ENCODE data around the gene PRPF18. TPM values are rescaled to one million over a fixed set of nuclear protein-coding genes. Genes with fewer than 3 reads are reported as not detected.

Gene PRPF18
- total RNA-seq, 1 donor from 2014 or later = 23.7 TPM

- Histone ChIP-seq H3K27ac (no peak overlapping the region), H3K36me3 (peaks cover 22% of the 10 kb centered on the region), H3K4me3 (no peak overlapping the region), H3K4me1 (no peaks in the 10 kb centered on the region), H3K27me3 (no peaks in the 10 kb centered on the region), H3K9me3 (no peaks in the 10 kb centered on the region)
- no peak for TF ChIP-seq CTCF (IDR thresholded peaks at IDR 0.05)
- intact Hi-C loops (cut with DNase I) = no loop called here
- no peak for DNase-seq
- peak; percentile 29 for ATAC-seq
Measured at GRCh38 chr10:13671904-13672303, 85.1 kb downstream of the PRPF18 start.

- Histone ChIP-seq H3K27ac (no peak overlapping the region), H3K27me3 (no peaks in the 10 kb centered on the region), H3K36me3 (peaks cover 17% of the 10 kb centered on the region), H3K4me1 (no peaks in the 10 kb centered on the region), H3K4me3 (no peak overlapping the region), H3K9me3 (no peaks in the 10 kb centered on the region)
- no peak for DNase-seq
- intact Hi-C loops (cut with DNase I) = no loop called here
- TF ChIP-seq CTCF (IDR thresholded peaks at IDR 0.05) = no peak
- no peak for ATAC-seq
Measured at GRCh38 chr10:13672548-13672947, 85.8 kb downstream of the PRPF18 start.

- ATAC-seq (no peak), DNase-seq (no peak)
- Histone ChIP-seq H3K4me3 (no peak overlapping the region), H3K9me3 (no peaks in the 10 kb centered on the region), H3K4me1 (no peaks in the 10 kb centered on the region), H3K36me3 (peaks cover 17% of the 10 kb centered on the region), H3K27me3 (no peaks in the 10 kb centered on the region), H3K27ac (no peak overlapping the region)
- TF ChIP-seq CTCF (IDR thresholded peaks at IDR 0.05) = no peak
- intact Hi-C loops (cut with DNase I) = no loop called here
Measured at GRCh38 chr10:13673156-13673555, 86.4 kb downstream of the PRPF18 start.

GRCh38 chr10:13674645-13675588, 88.2 kb downstream of the PRPF18 start:
- no peaks in the 10 kb centered on the region for H3K27me3 ChIP-seq
- no peaks in the 10 kb centered on the region for H3K4me1 ChIP-seq
- DNase-seq = no peak
- no peak overlapping the region for H3K27ac ChIP-seq
- H3K36me3 ChIP-seq = peaks cover 8% of the 10 kb centered on the region
- H3K4me3 ChIP-seq = no peak overlapping the region
- no peak for ATAC-seq
- no peak for TF ChIP-seq CTCF (IDR thresholded peaks at IDR 0.05)
- no peaks in the 10 kb centered on the region for H3K9me3 ChIP-seq
- intact Hi-C loops (cut with DNase I) = no loop called here

- no peak for ATAC-seq
- Histone ChIP-seq H3K36me3 (no peaks in the 10 kb centered on the region), H3K4me1 (no peaks in the 10 kb centered on the region), H3K27me3 (no peaks in the 10 kb centered on the region), H3K27ac (no peak overlapping the region), H3K9me3 (no peaks in the 10 kb centered on the region), H3K4me3 (no peak overlapping the region)
- intact Hi-C loops (cut with DNase I) = no loop called here
- TF ChIP-seq CTCF (IDR thresholded peaks at IDR 0.05) = no peak
- no peak for DNase-seq
Measured at GRCh38 chr10:13678101-13678843, 91.5 kb downstream of the PRPF18 start.

Other genes with a start within 250 kb of the PRPF18 start
- gene SEPHS1, start 238.7 kb upstream of the PRPF18 start, total RNA-seq = 38.9 TPM
- gene BEND7, start 58.0 kb upstream of the PRPF18 start, total RNA-seq = 31.1 TPM

Measured in upper lobe of right lung (tissue), 1 donor.